Renal cortical epithelial cell (primary cell): ENCODE measurements around the gene TMEM134. TPM values are rescaled to one million over a fixed set of nuclear protein-coding genes. Genes with fewer than 3 reads are reported as not detected.
"Not testable (repeated sequence)": the region's sequence is repeated elsewhere in the genome, so short reads cannot be mapped to it uniquely, and the experiment has no call there.

Experiments used
- DNase-seq: peaks from one replicate; pipeline ENCODE4 v3.0.0-alpha.2; 2011; ENCODE audit warnings: low read depth
- total RNA-seq: library from RNA; depleted of rRNA; stranded (reverse); fragments of >200 nt; gene quantifications from 2 replicates; pipeline ENCODE4 v1.2.3, GENCODE V29; 2014

Gene TMEM134
- total RNA-seq, 1 donor from 2014 or later = 65.7 TPM

- no peak for DNase-seq
These were observed 30.7 kb downstream of the TMEM134 start for GRCh38 chr11:67438158-67438902.

- no peak for DNase-seq
These were observed 31.3 kb downstream of the TMEM134 start for GRCh38 chr11:67437809-67438157.

DNA sequence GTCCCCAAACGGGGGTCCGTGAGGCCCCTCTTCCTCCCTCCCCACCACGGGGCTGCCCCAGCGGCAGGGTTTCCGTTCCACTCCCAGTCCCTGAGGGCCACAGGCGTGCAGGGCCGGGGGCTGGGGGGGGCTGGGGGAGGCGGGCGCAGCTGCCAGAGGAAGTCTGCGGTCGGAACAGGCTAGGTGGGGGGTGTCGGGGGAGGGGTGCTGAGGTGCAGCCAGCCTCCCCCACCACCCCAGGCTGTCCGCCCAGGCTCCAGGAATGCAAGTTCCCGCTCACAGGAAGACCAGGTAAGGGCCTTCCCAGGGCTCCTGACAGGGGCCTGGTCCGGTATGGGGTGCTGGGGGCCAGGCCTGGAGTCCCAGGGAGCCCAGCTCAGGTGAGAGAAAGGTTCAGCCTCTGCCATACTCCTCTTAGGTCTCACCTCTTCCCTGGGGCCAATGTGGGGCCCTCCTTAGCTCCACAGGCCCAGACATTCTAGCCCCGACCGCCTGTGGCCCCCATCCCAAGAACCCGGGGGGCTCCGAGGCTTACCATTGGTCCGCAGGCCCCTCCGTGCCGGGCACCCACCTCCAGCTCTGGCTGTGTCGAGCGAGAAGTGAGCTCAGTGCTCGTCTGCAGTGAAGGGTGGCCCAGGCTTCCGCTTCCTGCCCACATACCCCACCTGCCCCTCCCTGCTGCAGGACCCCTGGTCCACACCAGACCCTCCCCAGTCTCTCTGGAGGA, 31.8 kb downstream of the TMEM134 start, which contains the start of gene PTPRCAP:
Gene PTPRCAP (minus strand): TSS at position 601 of the 727 bp plus-strand sequence. CDS start 63 bp downstream, at position 538.
- DNase-seq = no peak

GRCh38 chr11:67436459-67437081, 32.5 kb downstream of the TMEM134 start:
- no peak for DNase-seq

DNA sequence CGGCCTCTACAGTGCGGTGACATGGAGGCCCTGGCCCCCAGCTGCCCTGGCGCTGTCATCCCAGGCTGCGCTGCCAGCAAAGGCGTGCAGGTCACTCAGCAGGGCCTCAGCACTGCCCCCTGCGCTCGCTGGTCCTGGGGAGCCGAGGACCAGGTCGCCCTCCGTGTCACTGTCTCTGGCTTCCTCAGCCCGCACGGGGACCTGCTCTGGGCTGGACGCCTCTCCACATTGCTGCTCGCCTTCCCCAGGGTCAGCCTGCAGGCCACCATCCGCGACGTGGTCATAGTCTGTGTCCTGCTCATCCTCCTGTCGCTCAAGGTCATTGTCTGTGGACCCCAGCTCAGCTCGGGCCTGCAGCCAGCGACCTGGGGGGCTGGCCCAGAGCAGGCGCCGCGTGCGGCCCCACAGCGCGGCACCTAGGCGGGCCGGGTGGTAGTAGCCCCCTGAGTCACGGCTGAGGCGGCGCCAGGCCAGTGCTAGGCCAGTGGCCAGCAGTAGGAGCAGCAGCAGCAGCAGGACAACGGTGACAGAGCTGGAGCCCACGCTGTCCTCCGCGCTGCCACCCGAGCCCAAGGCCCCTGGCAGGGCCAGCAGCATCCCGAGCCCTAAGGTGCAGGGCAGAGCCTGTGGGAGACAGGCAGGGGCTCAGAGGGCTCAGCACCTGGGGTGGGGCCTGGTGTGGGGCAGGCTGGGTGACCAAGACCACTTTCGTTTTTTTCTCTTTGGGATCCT, 33.2 kb downstream of the TMEM134 start:
- DNase-seq = no peak

DNA sequence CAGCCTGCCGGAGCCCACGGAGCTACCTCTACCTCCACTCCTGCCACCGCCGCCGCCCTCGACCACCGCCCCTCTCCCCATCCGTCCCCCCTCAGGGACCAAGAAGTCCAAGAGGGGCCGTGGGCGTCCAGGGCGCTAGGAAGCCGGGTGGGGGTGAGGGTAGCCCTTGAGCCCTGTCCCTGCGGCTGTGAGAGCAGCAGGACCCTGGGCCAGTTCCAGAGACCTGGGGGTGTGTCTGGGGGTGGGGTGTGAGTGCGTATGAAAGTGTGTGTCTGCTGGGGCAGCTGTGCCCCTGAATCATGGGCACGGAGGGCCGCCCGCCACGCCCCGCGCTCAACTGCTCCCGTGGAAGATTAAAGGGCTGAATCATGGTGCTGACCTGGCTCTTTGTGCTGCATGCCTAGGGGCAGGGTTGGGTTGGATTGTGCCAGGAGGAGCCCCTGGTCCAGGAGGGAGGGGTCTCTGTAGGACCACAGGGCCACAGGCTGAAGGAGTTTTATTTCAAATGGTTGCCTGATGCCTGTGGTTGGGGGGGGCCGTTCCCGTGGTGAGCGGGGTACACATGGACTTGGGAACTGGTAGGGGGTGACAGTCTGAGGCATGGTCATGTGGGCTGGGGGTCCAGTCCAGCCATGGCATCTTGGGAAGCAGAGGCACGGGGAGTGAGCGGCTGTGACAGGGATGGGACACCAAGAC, 33.9 kb downstream of the TMEM134 start:
- DNase-seq = no peak

DNA sequence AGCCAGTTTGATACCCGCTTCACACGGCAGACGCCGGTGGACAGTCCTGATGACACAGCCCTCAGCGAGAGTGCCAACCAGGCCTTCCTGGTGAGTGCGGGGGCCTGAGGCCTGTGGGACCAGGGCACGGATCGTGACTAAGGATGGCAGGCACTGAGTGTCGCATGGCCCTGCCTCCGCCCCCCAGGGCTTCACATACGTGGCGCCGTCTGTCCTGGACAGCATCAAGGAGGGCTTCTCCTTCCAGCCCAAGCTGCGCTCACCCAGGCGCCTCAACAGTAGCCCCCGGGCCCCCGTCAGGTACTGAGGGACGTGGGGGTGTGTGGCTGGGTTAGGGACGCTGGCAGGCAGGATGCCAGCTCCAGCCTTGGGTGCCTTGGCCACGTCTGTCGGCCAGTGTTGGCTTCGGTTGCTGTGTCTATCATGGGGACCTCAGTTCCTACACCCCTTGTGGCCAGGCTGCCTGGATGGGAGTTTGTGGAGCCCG, 34.6 kb downstream of the TMEM134 start:
- no peak for DNase-seq

DNA sequence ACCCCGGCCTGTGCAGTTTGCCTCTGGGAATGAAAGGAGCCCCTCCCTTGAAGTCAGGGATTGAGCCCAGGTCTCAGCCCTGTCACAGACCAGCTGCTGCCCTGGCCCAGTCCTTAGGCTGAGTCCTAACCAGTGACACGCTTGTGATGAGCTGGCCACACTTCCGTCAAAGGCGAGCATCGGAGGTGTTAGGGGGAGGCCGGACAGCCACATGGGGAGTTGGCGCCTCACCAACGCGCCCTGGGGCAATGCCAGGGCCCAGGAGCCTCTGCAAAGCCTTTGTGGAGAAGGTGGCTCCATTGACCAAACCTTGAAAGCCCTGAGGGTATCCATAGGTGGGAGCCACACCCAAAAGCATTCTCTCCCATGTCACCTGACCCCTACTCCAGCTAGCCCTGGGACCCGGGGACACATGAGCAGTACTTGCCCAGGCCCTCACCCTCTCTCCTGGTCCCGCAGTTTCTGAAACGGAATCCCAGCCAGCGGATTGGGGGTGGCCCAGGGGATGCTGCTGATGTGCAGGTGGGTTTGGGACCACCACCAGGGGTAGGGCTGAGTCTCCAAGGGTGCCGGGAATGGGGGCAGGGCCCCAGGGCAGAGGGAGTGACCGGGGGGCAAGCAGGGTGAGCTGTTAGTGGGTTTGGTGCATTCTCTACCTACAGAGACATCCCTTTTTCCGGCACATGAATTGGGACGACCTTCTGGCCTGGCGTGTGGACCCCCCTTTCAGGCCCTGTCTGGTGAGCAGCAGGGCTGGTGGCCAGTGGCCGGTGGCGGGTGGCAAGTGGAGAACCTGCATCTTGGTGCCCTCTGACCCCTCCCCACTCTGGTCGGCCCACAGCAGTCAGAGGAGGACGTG, 35.3 kb downstream of the TMEM134 start:
- DNase-seq = no peak

DNA sequence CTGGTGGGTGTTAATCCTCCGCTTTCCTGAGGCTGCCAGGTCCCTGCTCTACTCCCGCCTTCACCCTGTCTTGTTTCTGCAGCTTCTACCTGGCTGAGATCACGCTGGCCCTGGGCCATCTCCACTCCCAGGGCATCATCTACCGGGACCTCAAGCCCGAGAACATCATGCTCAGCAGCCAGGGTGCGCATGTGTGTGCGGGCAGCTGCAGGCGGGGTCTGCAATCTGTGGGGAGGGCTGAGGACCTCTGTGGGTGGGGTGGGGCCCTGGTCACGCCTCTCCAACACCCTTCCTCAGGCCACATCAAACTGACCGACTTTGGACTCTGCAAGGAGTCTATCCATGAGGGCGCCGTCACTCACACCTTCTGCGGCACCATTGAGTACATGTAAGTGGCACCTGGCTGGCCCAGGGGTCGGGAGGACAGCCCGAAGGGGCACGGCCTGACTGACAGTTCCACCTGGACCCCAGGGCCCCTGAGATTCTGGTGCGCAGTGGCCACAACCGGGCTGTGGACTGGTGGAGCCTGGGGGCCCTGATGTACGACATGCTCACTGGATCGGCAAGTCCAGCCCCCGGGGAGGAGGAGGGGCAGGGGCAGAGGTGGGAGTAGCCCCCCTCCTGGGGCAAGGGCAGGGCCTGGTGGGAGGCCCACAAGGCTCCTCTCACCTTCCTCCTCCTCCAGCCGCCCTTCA, 36.2 kb downstream of the TMEM134 start:
- no peak for DNase-seq

DNA sequence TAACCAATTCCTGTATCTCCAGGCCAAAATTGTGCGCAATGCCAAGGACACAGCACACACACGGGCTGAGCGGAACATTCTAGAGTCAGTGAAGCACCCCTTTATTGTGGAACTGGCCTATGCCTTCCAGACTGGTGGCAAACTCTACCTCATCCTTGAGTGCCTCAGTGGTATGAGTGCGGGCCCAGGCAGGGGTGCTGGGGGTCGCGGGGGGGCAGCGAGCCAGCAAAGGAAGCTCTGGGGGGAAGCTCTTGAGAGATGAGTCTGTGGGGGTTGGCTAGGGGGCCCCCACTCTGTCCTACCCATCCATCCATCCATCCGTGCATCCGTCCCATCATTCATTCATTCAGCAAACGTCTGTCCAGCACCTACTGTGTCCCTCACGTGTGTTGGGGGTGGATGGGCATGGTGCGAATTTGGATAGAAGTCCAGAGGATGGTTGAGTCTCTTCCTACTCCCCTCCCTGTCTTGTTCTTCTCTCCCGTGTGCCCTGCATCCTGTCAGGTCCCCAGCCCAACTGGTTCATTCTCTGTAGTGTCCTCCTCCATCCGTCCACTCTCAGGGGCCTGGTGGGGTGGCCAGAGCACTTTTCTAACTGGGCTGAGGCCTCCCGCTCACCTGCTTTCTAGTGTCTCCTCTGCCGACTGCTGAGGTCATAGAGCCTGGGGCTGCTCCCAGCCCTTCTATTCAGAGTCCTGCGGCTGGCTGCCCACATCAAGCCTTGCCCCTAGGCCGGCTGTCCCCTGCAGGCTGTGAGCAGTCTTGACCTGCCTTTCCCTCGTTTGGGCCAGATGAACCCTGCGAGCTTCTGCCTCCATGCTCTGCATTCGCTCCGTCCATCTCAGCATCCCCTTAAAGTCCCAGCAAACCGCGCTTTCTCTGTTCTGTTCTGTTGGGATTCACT, 37.5 kb downstream of the TMEM134 start:
- no peak for DNase-seq

DNA sequence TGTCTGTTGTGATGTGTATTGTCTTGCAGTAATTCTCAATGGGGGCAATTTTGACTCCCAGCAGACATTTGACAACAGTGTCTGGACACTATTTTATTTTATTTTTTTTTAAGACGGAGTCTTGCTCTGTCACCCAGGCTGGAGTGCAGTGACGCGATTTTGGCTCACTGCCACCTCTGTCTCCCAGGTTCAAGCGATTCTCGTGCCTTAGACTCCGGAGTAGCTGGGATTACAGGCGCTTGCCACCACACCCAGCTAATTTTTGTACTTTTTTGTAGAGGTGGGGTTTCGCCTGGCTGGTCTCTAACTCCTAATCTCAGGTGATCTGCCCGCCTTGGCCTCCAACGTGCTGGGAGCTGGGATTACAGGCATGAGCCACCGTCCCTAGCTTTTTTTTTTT, 39.3 kb downstream of the TMEM134 start:
- DNase-seq = no peak

GRCh38 chr11:67429038-67429668, 39.9 kb downstream of the TMEM134 start:
- no peak for DNase-seq

- peak; percentile 93 for DNase-seq
These were observed 40.7 kb downstream of the TMEM134 start, which contains the start of gene RPS6KB2 for GRCh38 chr11:67428052-67429001. Gene RPS6KB2, plus strand, starts transcription at chr11:67428494. Its CDS starts 52 bp downstream, at chr11:67428546.

DNA sequence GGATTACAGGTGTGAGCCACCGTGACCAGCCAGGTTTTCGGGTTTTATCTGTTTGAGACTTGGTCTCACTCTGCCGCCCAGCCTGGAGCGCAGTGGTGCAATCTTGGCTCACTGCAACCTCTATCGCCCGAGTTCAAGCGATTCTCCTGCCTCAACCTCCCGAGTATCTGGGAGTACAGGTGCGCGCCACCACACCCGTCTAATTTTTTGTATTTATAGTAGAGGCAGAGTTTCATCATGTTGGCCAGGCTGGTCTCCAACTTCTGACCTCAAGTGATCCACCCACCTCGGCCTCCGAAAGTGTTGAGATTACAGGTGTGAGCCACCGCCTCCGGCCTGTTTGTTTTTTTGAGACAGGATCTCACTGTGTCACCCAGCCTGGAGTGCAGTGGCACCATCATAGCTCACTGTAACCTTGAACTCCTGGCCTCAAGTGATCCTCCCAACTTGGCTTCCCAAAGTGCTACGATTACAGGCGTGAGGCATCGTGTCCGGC, 41.6 kb downstream of the TMEM134 start:
- not testable (repeated sequence) for DNase-seq

- no peak for DNase-seq
These were observed 45.0 kb downstream of the TMEM134 start for GRCh38 chr11:67423891-67424613.

DNA sequence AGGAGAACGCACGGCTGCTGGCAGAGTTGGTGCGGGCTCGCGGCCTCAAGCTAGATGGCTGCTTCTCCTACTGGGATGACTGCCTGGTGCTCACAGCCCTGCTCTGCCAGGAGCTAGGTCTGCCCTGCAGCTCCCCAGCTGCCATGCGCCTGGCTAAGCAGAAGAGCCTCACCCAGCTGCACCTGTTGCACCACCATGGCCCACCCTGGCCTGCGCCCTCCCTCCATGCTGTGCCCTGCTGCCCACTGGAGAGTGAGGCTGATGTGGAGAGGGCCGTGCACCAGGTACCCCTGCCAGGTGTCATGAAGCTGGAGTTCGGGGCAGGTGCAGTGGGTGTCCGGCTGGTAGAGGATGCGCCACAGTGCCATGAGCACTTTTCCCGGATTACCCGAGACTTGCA, 45.6 kb downstream of the TMEM134 start:
- no peak for DNase-seq
